Renal cortex interstitium (tissue), 11 donors: Measurements from ENCODE around the gene KIF11. TPM values are rescaled to one million over a fixed set of nuclear protein-coding genes. Genes with fewer than 3 reads are reported as not detected.

ENCODE experiments used
- DNase-seq, 11 donors: peaks; one replicate each; pipeline ENCODE4 v3.0.0-alpha.2; 2013; ENCODE audit warnings: low read depth in 9 of 11, low spot score in 4 of 11; ENCODE audit errors: extremely low read depth in 1 of 11
- polyA plus RNA-seq, 3 donors: library from polyadenylated mRNA; unstranded; fragments of 120-200 nt; gene quantifications; one replicate each; pipeline ENCODE4 v1.2.1, GENCODE V29; 2013; ENCODE audit not compliant: insufficient read length in 3 of 3

The KIF11 gene
- polyA plus RNA-seq, 3 donors: 27.4 to 42.4 (median 36.8) TPM

GRCh38 chr10:92693534-92693893 is 100.6 kb downstream of the KIF11 start:
- no peak for DNase-seq

GRCh38 chr10:92695679-92696605 is 103.0 kb downstream of the KIF11 start:
- peak in 1 of 11 donors; percentile 5 for DNase-seq

- no peak for DNase-seq
Measured at GRCh38 chr10:92696606-92697383, 103.9 kb downstream of the KIF11 start.

- no peak for DNase-seq
Measured at GRCh38 chr10:92697663-92698511, 105.0 kb downstream of the KIF11 start.

- no peak for DNase-seq
Measured at GRCh38 chr10:92699193-92699517, 106.2 kb downstream of the KIF11 start.

GRCh38 chr10:92699518-92700381 is 106.8 kb downstream of the KIF11 start:
- peak in 1 of 11 donors; percentile 30 for DNase-seq

- no peak for DNase-seq
Measured at GRCh38 chr10:92702301-92702916, 109.5 kb downstream of the KIF11 start.

Other genes with a start within 250 kb of the KIF11 start
- 10 to 100 TPM; 23.2 to 26.4 (median 25.3) TPM for gene IDE, start 19.0 kb upstream of the KIF11 start, polyA plus RNA-seq
- 1 to 10 TPM; 6.3 to 8.6 (median 8.3) TPM for gene HHEX, start 96.8 kb downstream of the KIF11 start, polyA plus RNA-seq